Neural cell (in vitro differentiated cells): Measurements from ENCODE around the gene TMEM179B.

Experiments
- CTCF ChIP-seq: fragments of 450-650 bp; IDR thresholded peaks from 2 replicates; pipeline ENCODE4 v1.5.1; 2014; ENCODE audit warnings: antibody characterized with exemption, mild to moderate bottlenecking, moderate library complexity; ENCODE audit not compliant: poor library complexity, severe bottlenecking
- EP300 ChIP-seq: fragments of 450-650 bp; conservative IDR thresholded peaks from 2 replicates; pipeline ENCODE4 v1.6.1; 2014; ENCODE audit warnings: antibody characterized with exemption, mild to moderate bottlenecking, moderate library complexity; ENCODE audit not compliant: poor library complexity, severe bottlenecking
- REST ChIP-seq: IDR thresholded peaks from 2 replicates; pipeline ENCODE4 v1.6.1; 2012; ENCODE audit warnings: borderline replicate concordance

GRCh38 chr11:62777389-62777788 is 9.8 kb upstream of the TMEM179B start:
- no peak for TF ChIP-seq CTCF
- TF ChIP-seq REST = no peak
- TF ChIP-seq EP300 = no peak
